ENCODE results near the gene MLLT1. TPM values are rescaled to one million over a fixed set of nuclear protein-coding genes. Genes with fewer than 3 reads are reported as not detected.

The MLLT1 gene
- total RNA-seq, 1 experiment from 2014 or later = 54.9 TPM

- Mint-ChIP-seq H3K9me3 (no peaks in the 10 kb centered on the region; a peak in 1 of 5 replicates), H3K36me3 (ENCODE audit: insufficient read depth in 1 of 3, low read depth in 3 of 3) (peaks cover 20 to 36% (median 34%) of the 10 kb centered on the region in 3 experiments; a peak in 6 of 7 replicates), H3K4me1 (peaks cover 9 to 13% of the 10 kb centered on the region in 2 experiments), H3K27ac (peak overlapping the region; percentile 57 to 85 (median 77); a peak in 4 of 7 replicates), H3K4me3 (no peak overlapping the region), H3K27me3 (ENCODE audit: low read depth) (no peaks in the 10 kb centered on the region; the same call in 1 of the 2 replicates)
- Histone ChIP-seq H3K4me1 (ENCODE audit: insufficient read depth, low read length) (no peaks in the 10 kb centered on the region), H3K27ac (ENCODE audit: insufficient read length, low read depth, low read length) (no peak overlapping the region), H3K9ac (ENCODE audit: extremely low read depth, insufficient read length, low read length) (no peak overlapping the region), H2AFZ (ENCODE audit: low read length) (no peak overlapping the region), H4K5ac (ENCODE audit: insufficient read length, low read depth, low read length) (no peak overlapping the region), H2BK5ac (ENCODE audit: insufficient read length, low read length) (no peak overlapping the region), H3K23me2 (ENCODE audit: insufficient read length, low read depth, low read length, poor library complexity, severe bottlenecking) (no peaks in the 10 kb centered on the region), H2AK5ac (ENCODE audit: insufficient read length, low read length) (no peak overlapping the region), H3K23ac (ENCODE audit: insufficient read length, low read depth, low read length) (no peak overlapping the region), H4K91ac (ENCODE audit: insufficient read length, low read depth, low read length) (no peak overlapping the region), H4K8ac (replicated peaks; ENCODE audit: insufficient read length, low read depth, low read length) (no peak overlapping the region), H2BK20ac (ENCODE audit: low read depth, low read length, poor library complexity, severe bottlenecking) (no peak overlapping the region), H3K4me2 (ENCODE audit: insufficient read depth, insufficient read length, low read length) (no peak overlapping the region), H3K14ac (ENCODE audit: insufficient read depth, low read length) (no peak overlapping the region), H3K9me3 (ENCODE audit: control insufficient read depth, low read depth, low read length) (no peaks in the 10 kb centered on the region), H3K27me3 (ENCODE audit: insufficient read depth, low read length) (no peaks in the 10 kb centered on the region), H3K18ac (ENCODE audit: insufficient read length, low read depth, low read length) (no peak overlapping the region), H4K20me1 (ENCODE audit: control insufficient read depth, insufficient read depth, insufficient read length) (no peaks in the 10 kb centered on the region), H3K4ac (ENCODE audit: low read depth, low read length) (no peak overlapping the region), H3T11ph (ENCODE audit: low read length) (no peak overlapping the region), H2BK15ac (ENCODE audit: low read depth, low read length) (no peak overlapping the region), H3K79me1 (ENCODE audit: insufficient read depth, low read depth, low read length, poor library complexity, severe bottlenecking) (no peaks in the 10 kb centered on the region), H2BK12ac (ENCODE audit: insufficient read length, low read depth, low read length) (no peak overlapping the region), H3K79me2 (ENCODE audit: insufficient read depth, low read length) (no peaks in the 10 kb centered on the region; the same call in 1 of the 2 replicates), H2BK120ac (ENCODE audit: low read depth, low read length, poor library complexity, severe bottlenecking) (no peak overlapping the region), H3K56ac (ENCODE audit: insufficient read length, low read depth, low read length) (no peak overlapping the region)
- TF ChIP-seq CTCF (conservative IDR thresholded peaks at IDR 0.05) = no peak
- DNase-seq = no peak
- no CpG with 5 or more reads among the region's 28 CpGs for WGBS (ENCODE audit: extremely low coverage, insufficient read length, low lambda C conversion rate)
These were observed 53.2 kb downstream of the MLLT1 start for GRCh38 chr19:6226444-6227155.
